ACC112 (cell line): ENCODE measurements around the gene SHLD3.
"Not testable (repeated sequence)": the region's sequence is repeated elsewhere in the genome, so short reads cannot be mapped to it uniquely, and the experiment has no call there.

Source experiments
- H2AFZ ChIP-seq: fragments of 200-600 bp; sonication (generic); one replicate; pipeline ENCODE4 v1.6.0; 2017; ENCODE audit warnings: antibody characterized with exemption, low read length; ENCODE audit not compliant: unreplicated experiment
- H3K27ac ChIP-seq: fragments of 200-600 bp; sonication (generic); 2 replicates; pipeline ENCODE4 v1.5.1; 2014; ENCODE audit warnings: low read depth, mild to moderate bottlenecking, antibody characterized with exemption, low read length, moderate library complexity
- H3K27me3 ChIP-seq: fragments of 200-600 bp; sonication (generic); 2 replicates; pipeline ENCODE4 v1.6.1; 2014; ENCODE audit warnings: mild to moderate bottlenecking, antibody characterized with exemption, low read length, moderate library complexity, mixed read lengths; ENCODE audit not compliant: insufficient read depth
- H3K36me3 ChIP-seq: fragments of 200-600 bp; sonication (generic); 2 replicates; pipeline ENCODE4 v1.6.1; 2016; ENCODE audit warnings: mild to moderate bottlenecking, antibody characterized with exemption, low read length, moderate library complexity, mixed read lengths; ENCODE audit not compliant: insufficient read depth
- H3K4me1 ChIP-seq: fragments of 200-600 bp; sonication (generic); one replicate; pipeline ENCODE4 v1.6.1; 2016; ENCODE audit warnings: low read length, mixed read lengths; ENCODE audit not compliant: insufficient read depth, unreplicated experiment, control insufficient read depth
- H3K4me3 ChIP-seq: fragments of 200-600 bp; sonication (generic); 2 replicates; pipeline ENCODE4 v1.5.1; 2014; ENCODE audit warnings: mild to moderate bottlenecking, low read depth, low read length
- H3K79me2 ChIP-seq: fragments of 200-600 bp; sonication (generic); one replicate; pipeline ENCODE4 v1.6.0; 2016; ENCODE audit warnings: low read length; ENCODE audit not compliant: control insufficient read depth, unreplicated experiment, insufficient read depth

SHLD3 gene, protein sequence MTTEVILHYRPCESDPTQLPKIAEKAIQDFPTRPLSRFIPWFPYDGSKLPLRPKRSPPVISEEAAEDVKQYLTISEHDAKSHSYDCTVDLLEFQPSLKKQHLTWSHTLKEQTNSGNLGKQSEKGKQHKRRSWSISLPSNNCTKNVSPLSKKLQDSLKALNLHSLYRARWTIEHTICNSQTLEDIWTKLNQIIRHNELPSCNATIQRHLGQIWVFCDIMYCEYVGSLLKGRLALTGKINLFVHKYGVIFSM

DNA sequence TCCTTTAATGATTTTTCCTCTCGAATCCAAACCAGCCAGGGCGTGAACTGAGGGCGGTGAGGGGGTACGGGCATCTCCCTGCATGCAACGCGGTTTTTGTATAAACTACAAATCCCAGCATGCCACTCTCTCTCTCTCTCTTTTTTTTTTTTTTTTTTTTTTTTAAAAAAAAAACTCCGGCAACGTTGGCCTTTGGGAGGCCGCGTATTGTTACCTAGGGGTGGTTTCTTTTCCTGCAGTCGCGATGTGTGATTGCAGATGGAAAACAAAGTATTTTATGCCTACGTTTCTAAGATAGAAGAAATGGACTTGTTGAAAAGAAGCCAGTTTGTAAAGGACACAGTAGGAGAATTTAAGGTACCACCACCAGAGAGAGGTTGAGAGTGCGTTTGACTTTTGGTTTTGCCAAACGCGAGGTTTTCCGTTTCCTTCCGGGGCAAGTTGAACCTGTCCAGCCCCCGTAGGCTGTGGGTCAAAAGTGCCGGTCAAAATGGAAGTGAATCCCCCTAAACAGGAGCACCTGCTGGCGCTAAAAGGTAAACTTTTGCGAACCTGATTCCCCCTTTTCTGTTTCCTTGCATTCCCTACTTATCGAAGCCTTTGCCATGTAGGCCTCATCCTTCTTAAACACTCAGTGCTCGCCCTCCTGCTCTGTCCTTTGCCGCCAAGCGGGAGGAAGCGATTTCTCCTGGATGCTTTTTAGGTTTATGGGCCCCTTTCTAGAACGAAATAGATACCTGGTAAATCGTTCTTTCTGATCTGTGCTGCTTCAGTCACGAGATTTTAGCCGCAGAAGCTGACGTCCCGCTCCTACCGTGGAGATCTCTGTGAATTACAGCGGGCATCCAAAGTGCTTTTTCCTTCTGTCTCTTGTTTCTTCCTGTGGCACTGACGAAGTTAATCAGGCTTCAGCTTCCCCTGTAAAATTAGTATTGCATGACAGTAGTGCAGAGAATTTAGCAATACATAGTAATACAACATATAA, at the start of gene SHLD3, which contains the start of gene TRAPPC13:
Gene SHLD3, plus strand, starts transcription at position 457 of the 985 bp plus-strand sequence. CDS start 4,561 bp downstream, outside the sequence.
Gene TRAPPC13, plus strand, starts transcription at position 457 of the 985 bp plus-strand sequence. Its CDS starts 34 bp downstream, at position 491.
- peak within 1 kb of the TSS; percentile 92 for H3K4me3 ChIP-seq
- H3K79me2 ChIP-seq = peaks cover 68% of the 10 kb centered on the region
- peak within 1 kb of the TSS; percentile 80 for H3K27ac ChIP-seq
- H3K4me1 ChIP-seq = peaks cover 18% of the 10 kb centered on the region
- peak within 1 kb of the TSS; percentile 94 for H2AFZ ChIP-seq
- H3K27me3 ChIP-seq = no peaks in the 10 kb centered on the region
- H3K36me3 ChIP-seq = 0 out of 2 replicates have a peak, but pooled peaks cover 6% of the 10 kb centered on the region

DNA sequence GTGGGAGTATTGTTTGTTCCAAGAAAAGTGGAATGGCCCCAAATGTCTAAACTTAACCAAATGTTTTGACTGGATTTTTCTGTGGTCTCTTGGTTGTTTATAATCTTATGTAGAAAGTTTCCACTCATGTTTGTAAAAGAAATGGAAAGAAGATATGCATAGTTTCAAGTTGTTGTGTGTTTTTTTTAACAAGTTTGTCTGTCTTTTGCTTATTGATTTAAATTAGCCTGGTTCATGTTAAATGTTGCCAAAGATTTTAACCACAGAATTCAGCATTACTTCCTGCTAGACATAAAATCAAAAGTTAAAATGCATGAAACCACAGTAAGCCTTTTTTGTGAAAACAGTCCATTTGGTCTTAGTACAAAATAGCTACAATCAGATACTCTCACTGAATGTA, 47.7 kb upstream of the SHLD3 start:
- peaks cover 26% of the 10 kb centered on the region for H3K36me3 ChIP-seq

DNA sequence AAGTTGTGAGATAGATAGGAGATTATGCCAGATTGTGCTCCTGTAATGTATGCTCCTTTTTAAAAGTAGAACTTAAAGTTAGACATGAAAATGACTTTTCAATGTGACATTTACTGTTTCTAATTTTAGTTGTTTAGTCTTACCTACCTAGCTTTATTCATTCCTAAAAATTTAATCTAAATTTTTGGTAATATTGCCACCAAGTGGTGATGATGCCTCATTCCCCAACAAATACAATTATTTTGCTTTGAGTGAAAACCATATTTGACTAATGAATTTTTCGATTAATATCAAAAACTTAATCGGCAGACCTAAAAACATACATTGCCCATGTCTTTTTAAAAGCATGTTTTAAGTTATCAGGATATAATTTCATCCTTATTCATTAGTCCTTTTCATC, 36.1 kb upstream of the SHLD3 start:
- Histone ChIP-seq H3K4me1 (peaks cover 4% of the 10 kb centered on the region), H3K27me3 (no peaks in the 10 kb centered on the region), H2AFZ (no peak overlapping the region), H3K4me3 (no peak overlapping the region), H3K36me3 (peaks cover 42% of the 10 kb centered on the region), H3K79me2 (no peaks in the 10 kb centered on the region), H3K27ac (no peak overlapping the region)

More for the DNA sequence above, 47.7 kb upstream of the SHLD3 start:
- Histone ChIP-seq H3K4me3 (no peak overlapping the region), H2AFZ (no peak overlapping the region), H3K79me2 (peaks cover 5% of the 10 kb centered on the region), H3K27ac (no peak overlapping the region), H3K27me3 (no peaks in the 10 kb centered on the region), H3K4me1 (no peaks in the 10 kb centered on the region)

DNA sequence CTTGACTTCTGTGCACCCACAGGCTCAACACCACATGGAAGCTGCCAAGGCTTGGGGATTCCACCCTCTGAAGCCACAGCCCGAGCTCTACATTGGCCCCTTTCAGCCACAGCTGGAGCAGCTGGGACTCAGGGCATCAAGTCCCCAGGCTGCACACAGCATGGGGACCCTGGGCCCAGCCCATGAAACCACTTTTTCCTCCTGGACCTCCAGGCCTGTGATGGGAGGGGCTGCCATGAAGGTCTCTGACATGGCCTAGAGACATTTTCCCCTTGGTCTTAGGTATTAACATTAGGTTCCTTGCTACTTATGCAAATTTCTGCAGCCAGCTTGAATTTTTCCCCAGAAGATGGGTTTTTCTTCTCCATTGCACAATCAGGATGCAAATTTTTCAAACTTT, 23.1 kb upstream of the SHLD3 start:
- H3K27ac ChIP-seq, H3K4me1 ChIP-seq, H2AFZ ChIP-seq, H3K27me3 ChIP-seq, H3K4me3 ChIP-seq, H3K79me2 ChIP-seq: not testable (repeated sequence)
- H3K36me3 ChIP-seq = peaks cover 74% of the 10 kb centered on the region

DNA sequence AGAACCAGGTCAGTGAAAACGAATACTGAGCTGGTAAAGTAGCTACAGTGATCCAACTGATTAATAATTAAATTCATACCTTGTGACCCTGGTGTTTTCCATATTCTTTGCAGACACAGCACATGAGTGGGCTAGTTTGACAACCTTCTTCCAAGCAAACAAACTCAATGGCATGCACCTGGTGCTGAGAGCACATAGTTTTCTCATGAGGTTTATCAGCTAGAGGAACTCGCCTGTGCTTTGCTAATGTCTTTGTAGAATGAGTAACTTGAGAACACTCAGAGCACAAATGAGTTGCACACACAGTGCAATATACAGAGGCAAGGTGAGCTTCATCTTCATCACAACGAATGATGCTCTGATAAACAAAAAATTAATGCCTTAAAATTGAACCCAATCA, 13.3 kb upstream of the SHLD3 start:
- Histone ChIP-seq H3K27ac (no peak overlapping the region), H3K79me2 (no peaks in the 10 kb centered on the region), H3K36me3 (peaks cover 44% of the 10 kb centered on the region)

DNA sequence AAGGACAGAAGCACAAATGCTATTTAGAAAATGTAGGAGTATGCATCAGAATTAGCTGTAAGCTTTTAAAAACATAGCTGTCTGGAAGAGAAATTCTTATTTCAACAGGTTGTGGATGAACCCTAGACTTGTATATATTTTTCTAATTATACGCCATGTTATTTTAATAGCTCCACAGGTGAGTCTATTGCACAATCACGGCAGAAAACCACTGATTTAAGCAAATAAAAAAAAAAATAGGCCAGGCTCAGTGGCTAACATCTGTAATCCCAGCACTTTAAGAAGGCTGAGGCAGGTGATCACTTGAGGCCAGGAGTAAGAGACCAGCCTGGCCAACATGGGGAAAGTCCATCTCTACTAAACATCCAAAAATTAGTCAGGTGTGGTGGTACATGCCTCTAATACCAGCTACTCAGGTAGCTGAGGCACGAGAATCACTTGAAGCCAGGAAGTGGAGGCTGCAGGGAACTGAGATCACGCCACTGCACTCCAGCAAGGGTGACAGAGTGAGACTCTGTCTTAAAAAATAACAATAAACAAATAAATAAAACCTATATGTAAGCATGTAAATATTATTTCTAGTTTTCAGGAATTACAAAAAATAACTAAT, 12.4 kb upstream of the SHLD3 start:
- Histone ChIP-seq H3K79me2 (no peaks in the 10 kb centered on the region), H3K36me3 (peaks cover 35% of the 10 kb centered on the region), H2AFZ (no peak overlapping the region), H3K4me3 (no peak overlapping the region), H3K27me3 (no peaks in the 10 kb centered on the region), H3K27ac (no peak overlapping the region), H3K4me1 (no peaks in the 10 kb centered on the region)

More for the DNA sequence above, 13.3 kb upstream of the SHLD3 start:
- Histone ChIP-seq H2AFZ (no peak overlapping the region), H3K27me3 (no peaks in the 10 kb centered on the region), H3K4me3 (no peak overlapping the region), H3K4me1 (no peaks in the 10 kb centered on the region)

DNA sequence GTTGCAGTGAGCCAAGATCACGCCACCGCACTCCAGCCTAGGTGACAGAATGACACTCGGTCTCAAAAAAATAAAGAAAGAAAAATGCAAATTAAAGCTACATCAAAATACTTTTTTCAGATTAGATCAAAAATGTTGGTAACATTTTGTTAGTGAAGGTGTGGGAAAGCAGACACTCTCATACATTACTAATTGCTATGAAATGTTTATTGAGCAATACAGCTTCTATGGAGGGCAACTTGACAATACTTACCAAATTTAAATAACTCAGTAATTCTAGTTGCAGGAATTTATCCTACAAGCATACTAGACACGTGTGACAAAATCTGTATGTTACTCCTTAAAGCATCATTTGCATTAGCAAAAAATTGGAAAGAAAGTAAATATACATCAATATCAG, 4.8 kb upstream of the SHLD3 start:
- Histone ChIP-seq H3K27me3 (no peaks in the 10 kb centered on the region), H3K27ac (no peak overlapping the region), H3K4me1 (peaks cover 12% of the 10 kb centered on the region), H3K36me3 (no peaks in the 10 kb centered on the region), H3K4me3 (no peak overlapping the region), H2AFZ (no peak overlapping the region), H3K79me2 (peaks cover 39% of the 10 kb centered on the region)

DNA sequence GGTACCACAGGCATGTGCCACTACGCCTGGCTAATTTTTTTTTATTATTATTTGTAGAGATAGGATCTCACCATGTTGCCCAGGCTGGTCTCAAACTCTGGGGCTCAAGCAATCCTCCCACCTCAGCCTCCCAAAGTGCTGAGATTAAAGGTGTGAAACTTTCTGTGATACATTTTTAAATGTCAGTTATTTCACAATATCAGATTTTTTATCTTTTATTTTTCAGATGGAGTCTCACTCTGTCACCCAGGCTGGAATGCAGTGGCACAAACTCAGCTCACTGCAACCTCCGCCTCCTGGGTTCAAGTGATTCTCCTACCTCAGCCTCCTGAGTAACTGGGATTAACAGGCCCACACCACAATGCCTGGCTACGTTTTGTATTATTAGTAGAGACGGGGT, 2.9 kb upstream of the SHLD3 start:
- Histone ChIP-seq H3K4me1 (peaks cover 18% of the 10 kb centered on the region), H3K79me2 (peaks cover 57% of the 10 kb centered on the region)
- H3K4me3 ChIP-seq, H3K27ac ChIP-seq, H3K36me3 ChIP-seq, H3K27me3 ChIP-seq, H2AFZ ChIP-seq: not testable (repeated sequence)

DNA sequence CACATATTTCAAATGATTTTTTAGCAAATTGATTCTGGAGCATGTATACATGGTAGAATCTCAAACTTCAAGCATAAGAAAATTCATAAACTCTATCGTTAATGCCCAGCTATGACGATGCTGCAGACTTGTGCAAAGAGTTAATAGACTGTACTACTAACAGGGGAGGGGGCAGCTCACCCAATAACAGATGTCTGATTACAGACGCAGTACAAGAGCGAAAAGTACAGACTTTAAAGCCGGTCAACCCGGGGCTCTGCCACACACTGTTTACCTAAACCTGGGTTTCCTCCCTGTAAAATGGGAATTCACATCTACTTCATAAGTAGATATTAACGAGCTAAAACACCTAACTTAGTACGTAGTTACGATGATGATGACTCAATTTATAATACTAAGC, 1.3 kb upstream of the SHLD3 start:
- Histone ChIP-seq H3K27me3 (no peaks in the 10 kb centered on the region), H3K4me3 (peak overlapping the region; percentile 92), H2AFZ (peak overlapping the region; percentile 59), H3K27ac (no peak overlapping the region), H3K36me3 (no peaks in the 10 kb centered on the region), H3K79me2 (peaks cover 68% of the 10 kb centered on the region), H3K4me1 (peaks cover 18% of the 10 kb centered on the region)

DNA sequence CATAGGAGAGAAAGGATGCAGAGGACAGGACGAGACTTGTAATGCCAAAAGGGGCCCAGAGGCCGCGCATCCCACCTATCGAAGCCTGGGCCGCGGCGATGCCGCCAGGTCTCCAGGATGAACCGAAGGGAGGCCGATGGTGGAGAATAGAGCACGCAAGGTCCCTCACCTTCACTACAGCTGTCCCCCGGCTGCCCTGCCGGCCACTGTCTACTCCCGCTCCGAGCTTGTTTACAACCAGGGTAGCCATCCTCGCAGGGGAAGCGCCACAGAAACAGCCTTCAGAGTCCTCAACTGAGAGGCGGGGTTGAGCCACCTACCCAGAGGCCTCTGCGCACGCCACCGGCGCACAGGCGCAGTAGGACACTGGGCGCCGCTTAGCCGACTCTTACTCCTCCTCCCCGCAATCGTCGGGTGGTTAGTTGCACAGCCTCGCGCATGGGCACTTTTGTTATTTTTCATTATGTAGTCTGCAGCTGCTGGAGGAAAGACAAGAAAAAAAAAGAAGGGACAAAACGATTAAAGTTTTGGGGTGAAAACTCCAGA, 729 bp upstream of the SHLD3 start, which contains the start of gene TRIM23:
Gene TRIM23, minus strand, starts transcription at position 309 of the 546 bp plus-strand sequence. Its CDS starts 59 bp downstream, at position 250.
- Histone ChIP-seq H3K79me2 (peaks cover 63% of the 10 kb centered on the region), H3K27me3 (no peaks in the 10 kb centered on the region), H3K4me3 (peak within 1 kb of the TSS; percentile 92), H3K36me3 (no peaks in the 10 kb centered on the region), H3K27ac (peak within 1 kb of the TSS; percentile 80), H2AFZ (peak within 1 kb of the TSS; percentile 94), H3K4me1 (peaks cover 18% of the 10 kb centered on the region)
